Panc1 (cell line): ENCODE measurements around the gene ATP2A3. TPM values are rescaled to one million over a fixed set of nuclear protein-coding genes. Genes with fewer than 3 reads are reported as not detected.

Experiments used
- ATAC-seq: fragments of 200-7000 bp; cut with Tn5 transposase; 2 replicates; pipeline ENCODE4 v1.9.1; 2020; ENCODE audit warnings: mild to moderate bottlenecking, moderate library complexity
- BruUV-seq: library from RNA; stranded (reverse); fragments of 400-500 nt; replicated peaks from 2 replicates; lab custom pipeline; 2021; lab: Mats Ljungman, UMichigan
- CTCF ChIA-PET: fragments of 300-600 bp; sonication (Branson Sonifier 250); formaldehyde crosslinking; loops from one replicate; lab custom pipeline; 2022; ENCODE audit warnings: antibody characterized with exemption; lab: Charles Lee
- POLR2A ChIA-PET: fragments of 300-600 bp; sonication (Branson Sonifier 250); formaldehyde crosslinking; loops from one replicate; lab custom pipeline; 2022; ENCODE audit warnings: antibody characterized with exemption; lab: Charles Lee
- DNase-seq: peaks from one replicate; pipeline ENCODE4 v3.0.0-alpha.2; 2010; ENCODE audit warnings: low read depth, low spot score
- H3K27ac ChIP-seq: 2 replicates; pipeline ENCODE4 v1.5.1; 2011; ENCODE audit warnings: mild to moderate bottlenecking, low read length, inconsistent platforms
- H3K27me3 ChIP-seq: fragments of 200-500 bp; sonication (Bioruptor generic); 2 replicates; pipeline ENCODE4 v1.6.0; 2014; ENCODE audit warnings: low read length, inconsistent platforms; ENCODE audit not compliant: control insufficient read depth, insufficient read depth
- H3K36me3 ChIP-seq: fragments of 200-500 bp; sonication (Bioruptor generic); 2 replicates; pipeline ENCODE4 v1.5.1; 2014; ENCODE audit warnings: inconsistent platforms, mild to moderate bottlenecking, low read length, moderate library complexity; ENCODE audit not compliant: control insufficient read depth, insufficient read depth
- H3K4me1 ChIP-seq: 2 replicates; pipeline ENCODE4 v1.5.1; 2011; ENCODE audit warnings: inconsistent platforms, mild to moderate bottlenecking, low read length, moderate library complexity; ENCODE audit not compliant: control insufficient read depth, insufficient read depth
- H3K4me3 ChIP-seq, 2 experiments: 2 replicates each; pipeline ENCODE4 v1.5.1; 2011 to 2012; ENCODE audit warnings: low read depth in 2 of 2, low read length in 2 of 2, mild to moderate bottlenecking in 2 of 2, inconsistent platforms in 1 of 2, moderate library complexity in 1 of 2
- H3K9me3 ChIP-seq: fragments of 200-500 bp; sonication (Bioruptor generic); 2 replicates; pipeline ENCODE4 v1.5.1; 2014; ENCODE audit warnings: low read depth, mild to moderate bottlenecking, inconsistent platforms, low read length, moderate library complexity; ENCODE audit not compliant: control insufficient read depth, insufficient read depth
- CTCF ChIP-seq: fragments of 450-650 bp; IDR thresholded peaks from 2 replicates; pipeline ENCODE4 v1.5.1; 2017; ENCODE audit warnings: mild to moderate bottlenecking
- POLR2AphosphoS5 ChIP-seq: IDR thresholded peaks from 2 replicates; pipeline ENCODE4 v1.6.1; 2012; ENCODE audit warnings: mild to moderate bottlenecking, low read depth, low read length, moderate library complexity
- REST ChIP-seq, 2 experiments: IDR thresholded peaks; 2 replicates each; pipeline ENCODE4 v1.6.1; 2011 to 2012; ENCODE audit warnings: low read depth in 2 of 2, control low read depth in 1 of 2, low read length in 1 of 2, mild to moderate bottlenecking in 1 of 2, moderate library complexity in 1 of 2; ENCODE audit not compliant: insufficient read depth in 1 of 2
- SIN3A ChIP-seq: IDR thresholded peaks from 2 replicates; pipeline ENCODE4 v1.6.1; 2012; ENCODE audit warnings: low read depth, mild to moderate bottlenecking, low read length, moderate library complexity, borderline replicate concordance; ENCODE audit not compliant: insufficient read depth
- TCF7L2 ChIP-seq: IDR thresholded peaks from 2 replicates; pipeline ENCODE4 v1.6.1; 2011; ENCODE audit warnings: mild to moderate bottlenecking, low read depth, low read length, inconsistent platforms
- in situ Hi-C: cut with HindIII; loops from 2 replicates; pipeline ENCODE4 v1.10.0; 2016; ENCODE audit warnings: low sequenced_read_pairs, low pct_unique_long_range_greater_than_20kb
- intact Hi-C: fragments of 100-400 bp; cut with micrococcal nuclease; formaldehyde crosslinking; loops from one replicate; pipeline ENCODE4 v1.10.0; 2022; ENCODE audit not compliant: unreplicated experiment
- total RNA-seq: library from RNA; stranded (reverse); gene quantifications from one replicate; pipeline ENCODE4 v1.2.1, GENCODE V29; 2021; ENCODE audit not compliant: unreplicated experiment

ATP2A3 gene
- total RNA-seq, 1 experiment from 2014 or later, result 29.7 TPM

- no TSS peak for BruUV-seq
- Histone ChIP-seq H3K36me3 (no peaks in the 10 kb centered on the region), H3K27ac (no peak overlapping the region), H3K4me3 (no peak overlapping the region), H3K27me3 (no peaks in the 10 kb centered on the region), H3K4me1 (no peaks in the 10 kb centered on the region), H3K9me3 (no peaks in the 10 kb centered on the region)
- DNase-seq (no peak), ATAC-seq (no peak)
- CTCF ChIA-PET, result no interaction called here
- intact Hi-C loops, result no loop called here
- no peak for TF ChIP-seq REST (IDR thresholded peaks at IDR 0.05; ENCODE audit: insufficient read depth in 1 of 2, low read depth in 2 of 2, low read length in 1 of 2)
- no peak for TF ChIP-seq POLR2AphosphoS5
- TF ChIP-seq CTCF, result no peak
- no peak for TF ChIP-seq TCF7L2
- no peak for TF ChIP-seq SIN3A
- in situ Hi-C loops, result no loop called here
- POLR2A ChIA-PET, result no interaction called here
Measured at GRCh38 chr17:3929181-3929580, 35.1 kb downstream of the ATP2A3 start.

GRCh38 chr17:3928406-3928805 lies 35.8 kb downstream of the ATP2A3 start:
- H3K9me3 ChIP-seq, result no peaks in the 10 kb centered on the region
- POLR2A ChIA-PET, result no interaction called here
- CTCF ChIA-PET, result no interaction called here

More at GRCh38 chr17:3928406-3928805, 35.8 kb downstream of the ATP2A3 start:
- in situ Hi-C loops, result no loop called here
- Histone ChIP-seq H3K27me3 (no peaks in the 10 kb centered on the region), H3K4me1 (no peaks in the 10 kb centered on the region), H3K36me3 (no peaks in the 10 kb centered on the region), H3K4me3 (no peak overlapping the region), H3K27ac (no peak overlapping the region)
- ATAC-seq, result no peak
- no peak for DNase-seq
- intact Hi-C loops, result no loop called here
- no TSS peak for BruUV-seq
- TF ChIP-seq POLR2AphosphoS5 (no peak), TCF7L2 (no peak), CTCF (no peak), SIN3A (no peak), REST (IDR thresholded peaks at IDR 0.05; ENCODE audit: insufficient read depth in 1 of 2, low read depth in 2 of 2, low read length in 1 of 2) (no peak)
